CD4-positive, CD25-positive, alpha-beta regulatory T cell (primary cell): ENCODE measurements around the gene DENND2A. TPM values are rescaled to one million over a fixed set of nuclear protein-coding genes. Genes with fewer than 3 reads are reported as not detected.
A peak's percentile ranks its signal among the peaks of the same experiment; 100 is the strongest.
"Not testable (repeated sequence)": the region's sequence is repeated elsewhere in the genome, so short reads cannot be mapped to it uniquely, and the experiment has no call there.

Source experiments
- ATAC-seq, 2 donors: fragments of 150-1000 bp; cut with Tn5 transposase; one replicate each; pipeline ENCODE4 v1.10.0; 2021; ENCODE audit warnings: low read depth in 2 of 2, moderate number of reproducible peaks in 2 of 2, moderate library complexity in 1 of 2
- DNase-seq, 3 donors: peaks; one replicate each; pipeline versions ENCODE4 v3.0.0 to v3.0.0-alpha.2; 2012 to 2022; ENCODE audit warnings: mixed read lengths in 1 of 3
- H3K27ac ChIP-seq: one replicate; pipeline ENCODE4 v1.7.0; 2013; ENCODE audit warnings: mild to moderate bottlenecking, low read length; ENCODE audit not compliant: insufficient read depth, poor library complexity, severe bottlenecking
- H3K27me3 ChIP-seq: one replicate; pipeline ENCODE4 v1.7.0; 2013; ENCODE audit warnings: low read length; ENCODE audit not compliant: control insufficient read depth, insufficient read depth
- H3K36me3 ChIP-seq: one replicate; pipeline ENCODE4 v1.7.0; 2013; ENCODE audit warnings: mild to moderate bottlenecking, low read length, moderate library complexity; ENCODE audit not compliant: control insufficient read depth, insufficient read depth
- H3K4me1 ChIP-seq: 2 replicates; pipeline ENCODE4 v1.7.0; 2013; ENCODE audit warnings: mild to moderate bottlenecking, low read length; ENCODE audit not compliant: insufficient read depth, control insufficient read depth, poor library complexity, severe bottlenecking
- H3K4me3 ChIP-seq: one replicate; pipeline ENCODE4 v1.7.0; 2013; ENCODE audit warnings: low read depth, mild to moderate bottlenecking, low read length, moderate library complexity
- H3K9me3 ChIP-seq, 2 experiments: 1 replicate in 1 of 2; 2 replicates in 1 of 2; pipeline ENCODE4 v1.7.0; 2013; ENCODE audit warnings: low read length in 2 of 2, mild to moderate bottlenecking in 1 of 2, moderate library complexity in 1 of 2; ENCODE audit not compliant: control insufficient read depth in 2 of 2
- H3K27ac Mint-ChIP-seq, 3 donors: one replicate each; pipeline ENCODE4 v1.8.0; 2020 to 2022; ENCODE audit warnings: mild to moderate bottlenecking in 3 of 3, mixed read lengths in 3 of 3, moderate library complexity in 2 of 3
- H3K27me3 Mint-ChIP-seq: one replicate; pipeline ENCODE4 v1.8.0; 2022; ENCODE audit warnings: mild to moderate bottlenecking, mixed read lengths
- H3K36me3 Mint-ChIP-seq: one replicate; pipeline ENCODE4 v1.8.0; 2020; ENCODE audit warnings: mixed read lengths
- H3K4me1 Mint-ChIP-seq, 4 donors: one replicate each; pipeline ENCODE4 v1.8.0; 2020 to 2022; ENCODE audit warnings: mixed read lengths in 4 of 4, mild to moderate bottlenecking in 1 of 4
- H3K4me3 Mint-ChIP-seq, 4 donors: one replicate each; pipeline ENCODE4 v1.8.0; 2020 to 2022; ENCODE audit warnings: mild to moderate bottlenecking in 4 of 4, mixed read lengths in 4 of 4, moderate library complexity in 3 of 4
- H3K9me3 Mint-ChIP-seq, 7 donors: one replicate each; pipeline ENCODE4 v1.8.0; 2020 to 2022; ENCODE audit warnings: mixed read lengths in 7 of 7, mild to moderate bottlenecking in 3 of 7, moderate library complexity in 2 of 7
- polyA plus RNA-seq, 4 donors: library from polyadenylated mRNA; unstranded; fragments of 300-500 nt; fragmentation: Illumina TruSeq; gene quantifications; one replicate each; pipeline ENCODE4 v1.2.3, GENCODE V29; 2021
- total RNA-seq: library from RNA; stranded (reverse); gene quantifications from one replicate; pipeline ENCODE4 v1.2.3, GENCODE V29; 2022

DENND2A gene
- total and polyA plus RNA-seq, 5 donors from 2014 or later: not detected

DNA sequence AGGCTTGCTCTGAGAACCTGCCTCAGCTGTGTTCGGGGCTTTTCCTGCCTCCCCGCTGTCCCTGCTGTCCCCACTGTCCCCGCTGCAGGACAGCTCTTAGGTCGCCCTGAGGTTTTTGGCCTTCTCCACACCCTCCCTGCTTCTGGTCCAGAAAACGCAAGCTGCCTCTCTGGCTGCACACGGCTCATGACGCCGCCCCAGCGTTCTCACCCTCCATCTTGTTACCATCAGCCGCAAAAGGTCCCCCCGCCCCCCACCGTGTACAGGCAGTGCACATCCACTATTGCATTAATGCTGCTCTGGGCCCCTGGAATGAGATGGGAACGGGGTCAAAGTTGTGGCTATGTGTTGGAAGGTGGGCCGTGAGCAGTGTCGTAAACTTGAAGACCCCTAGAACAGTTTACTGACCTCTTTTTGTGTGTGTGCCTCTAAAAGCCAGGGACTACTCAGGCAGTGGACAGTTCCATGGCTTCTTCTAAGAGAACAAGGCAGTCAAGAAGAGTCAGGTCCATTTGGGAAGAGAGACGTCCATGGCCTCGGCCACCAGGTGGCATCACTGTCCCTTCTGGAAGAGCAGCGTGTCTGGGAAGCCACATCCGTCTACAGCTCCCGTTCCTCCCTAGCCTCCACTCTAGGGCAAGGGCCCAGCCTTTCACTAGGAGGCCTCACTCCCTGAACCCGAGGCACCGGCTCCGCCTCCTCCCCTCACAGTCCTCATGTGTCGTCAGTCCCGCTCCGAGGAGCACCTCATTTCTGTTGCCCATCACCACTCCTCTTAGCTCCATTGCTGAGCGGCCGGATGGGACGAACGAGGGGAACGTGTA lies 122.9 kb downstream of the DENND2A start:
- Histone ChIP-seq H3K36me3 (no peaks in the 10 kb centered on the region), H3K27me3 (no peaks in the 10 kb centered on the region), H3K9me3 (no peaks in the 10 kb centered on the region), H3K4me1 (no peaks in the 10 kb centered on the region), H3K4me3 (no peak overlapping the region), H3K27ac (no peak overlapping the region)
- ATAC-seq (peak in 1 of 2 donors; percentile 39), DNase-seq (peak; percentile 29 to 69 (median 44))
- no peaks in the 10 kb centered on the region for H3K36me3 Mint-ChIP-seq
- peaks cover 0 to 2% (median 0%) of the 10 kb centered on the region in 7 donors for H3K9me3 Mint-ChIP-seq
- H3K27ac Mint-ChIP-seq: no peak overlapping the region
- H3K4me3 Mint-ChIP-seq: no peak overlapping the region
- H3K4me1 Mint-ChIP-seq: peaks cover 0 to 4% (median 1%) of the 10 kb centered on the region in 4 donors
- H3K27me3 Mint-ChIP-seq: peaks cover 20% of the 10 kb centered on the region

- Histone ChIP-seq H3K4me1 (no peaks in the 10 kb centered on the region), H3K36me3 (no peaks in the 10 kb centered on the region), H3K9me3 (no peaks in the 10 kb centered on the region), H3K4me3 (no peak overlapping the region), H3K27me3 (no peaks in the 10 kb centered on the region), H3K27ac (no peak overlapping the region)
- Mint-ChIP-seq H3K27me3 (peaks cover 5% of the 10 kb centered on the region), H3K36me3 (no peaks in the 10 kb centered on the region), H3K4me1 (no peaks in the 10 kb centered on the region), H3K27ac (no peak overlapping the region), H3K9me3 (no peaks in the 10 kb centered on the region), H3K4me3 (no peak overlapping the region)
- no peak for DNase-seq
- ATAC-seq: no peak
These were observed 128.2 kb downstream of the DENND2A start for GRCh38 chr7:140512317-140513000.

- Mint-ChIP-seq H3K27ac (no peak overlapping the region), H3K4me1 (no peaks in the 10 kb centered on the region), H3K27me3 (no peaks in the 10 kb centered on the region), H3K36me3 (no peaks in the 10 kb centered on the region), H3K4me3 (no peak overlapping the region), H3K9me3 (no peaks in the 10 kb centered on the region)
- Histone ChIP-seq H3K27ac (no peak overlapping the region), H3K27me3 (no peaks in the 10 kb centered on the region), H3K36me3 (no peaks in the 10 kb centered on the region), H3K9me3 (no peaks in the 10 kb centered on the region), H3K4me1 (no peaks in the 10 kb centered on the region), H3K4me3 (no peak overlapping the region)
- no peak for ATAC-seq
- no peak for DNase-seq
These were observed 130.8 kb downstream of the DENND2A start for GRCh38 chr7:140509789-140510188.

DNA sequence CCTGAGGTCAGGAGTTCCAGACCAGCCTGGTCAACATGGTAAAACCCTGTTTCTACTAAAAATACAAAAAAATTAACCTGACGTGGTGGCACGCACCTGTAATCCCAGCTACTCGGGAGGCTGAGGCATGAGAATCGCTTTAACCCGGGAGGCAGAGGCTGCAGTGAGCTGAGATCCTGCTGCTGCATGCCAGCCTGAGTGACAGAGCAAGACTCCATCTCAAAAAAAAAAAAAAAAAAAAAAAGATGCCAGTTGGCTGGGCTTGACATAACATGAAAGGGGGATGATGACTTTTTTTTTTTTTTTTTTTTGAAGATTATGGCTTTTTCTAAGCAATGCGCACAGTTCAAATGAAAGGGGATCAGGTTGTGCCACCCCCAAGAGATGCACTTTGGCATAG lies 133.1 kb downstream of the DENND2A start:
- not testable (repeated sequence) for ATAC-seq, H3K4me3 ChIP-seq, H3K36me3 Mint-ChIP-seq, H3K27me3 ChIP-seq, H3K27me3 Mint-ChIP-seq, DNase-seq, H3K27ac ChIP-seq, H3K9me3 Mint-ChIP-seq, H3K9me3 ChIP-seq, H3K36me3 ChIP-seq, H3K4me1 ChIP-seq, H3K4me3 Mint-ChIP-seq, H3K4me1 Mint-ChIP-seq
- H3K27ac Mint-ChIP-seq: peak overlapping the region in 1 of 3 donors; percentile 64

DNA sequence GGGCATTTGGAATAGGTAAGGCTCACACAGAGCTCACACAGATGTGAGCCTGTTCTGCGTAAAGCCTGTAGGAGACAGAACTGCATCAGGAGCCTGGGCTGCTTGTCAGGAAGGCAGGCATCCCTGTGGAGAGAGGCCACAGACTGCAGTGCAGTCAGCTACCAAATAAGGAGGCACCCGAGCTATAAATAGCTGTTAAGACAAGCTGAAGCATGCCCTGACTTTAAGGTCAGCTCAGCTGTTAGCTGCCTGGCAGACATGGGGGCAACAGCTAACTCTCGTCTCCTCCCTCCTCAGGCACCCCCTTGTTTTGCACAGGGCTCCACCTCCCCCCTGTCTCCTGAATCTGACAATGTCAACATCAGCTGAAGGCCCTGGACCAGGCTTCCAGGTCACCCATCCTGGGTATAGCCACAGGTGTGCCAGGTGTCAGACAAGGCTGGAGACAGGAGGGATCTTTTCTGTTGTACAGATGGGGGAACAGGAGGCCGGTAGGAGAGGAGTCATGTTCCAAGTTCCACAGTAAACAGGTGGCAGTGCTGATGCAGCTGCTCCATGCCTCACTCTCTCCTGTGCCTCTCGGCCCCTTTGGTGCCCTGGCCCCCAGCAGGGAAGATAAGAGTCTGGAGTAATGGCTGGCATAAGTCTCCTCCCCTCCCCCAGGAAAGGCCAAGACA lies 133.7 kb downstream of the DENND2A start:
- no peaks in the 10 kb centered on the region for H3K36me3 ChIP-seq
- no peak overlapping the region for H3K27ac ChIP-seq
- H3K9me3 ChIP-seq: no peaks in the 10 kb centered on the region
- Mint-ChIP-seq H3K4me3 (no peak overlapping the region), H3K4me1 (no peaks in the 10 kb centered on the region), H3K27me3 (no peaks in the 10 kb centered on the region), H3K9me3 (no peaks in the 10 kb centered on the region), H3K36me3 (no peaks in the 10 kb centered on the region), H3K27ac (no peak overlapping the region)
- no peak overlapping the region for H3K4me3 ChIP-seq
- H3K27me3 ChIP-seq: no peaks in the 10 kb centered on the region
- no peaks in the 10 kb centered on the region for H3K4me1 ChIP-seq
- DNase-seq: no peak
- ATAC-seq: no peak

DNA sequence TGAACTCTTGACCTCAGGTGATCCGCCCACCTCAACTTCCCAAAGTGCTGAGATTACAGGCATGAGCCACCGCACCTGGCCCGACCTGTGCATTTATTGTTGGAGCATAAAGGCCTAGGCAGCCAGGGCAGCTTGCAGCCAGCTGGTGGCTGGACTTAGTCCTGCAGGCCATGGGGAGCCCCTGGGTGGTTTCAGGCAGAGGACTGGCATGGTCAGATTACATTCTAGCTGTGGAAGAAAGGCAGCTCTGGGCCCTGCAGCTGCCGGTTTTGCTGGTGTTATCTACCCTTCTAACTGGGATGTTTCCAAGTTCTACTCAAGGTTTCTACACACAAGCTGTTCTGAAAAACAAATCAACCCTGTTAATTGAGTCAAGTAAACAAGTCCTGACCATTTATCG lies 138.6 kb downstream of the DENND2A start:
- ATAC-seq (no peak), DNase-seq (no peak)
- Mint-ChIP-seq H3K36me3 (no peaks in the 10 kb centered on the region), H3K4me3 (peak overlapping the region in 1 of 4 donors; percentile 58), H3K27ac (no peak overlapping the region), H3K9me3 (no peaks in the 10 kb centered on the region), H3K4me1 (no peaks in the 10 kb centered on the region), H3K27me3 (no peaks in the 10 kb centered on the region)
- Histone ChIP-seq H3K36me3 (no peaks in the 10 kb centered on the region), H3K27me3 (no peaks in the 10 kb centered on the region), H3K9me3 (no peaks in the 10 kb centered on the region), H3K27ac (no peak overlapping the region), H3K4me3 (no peak overlapping the region), H3K4me1 (no peaks in the 10 kb centered on the region)

GRCh38 chr7:140497807-140498206 lies 142.8 kb downstream of the DENND2A start:
- not testable (repeated sequence) for H3K36me3 Mint-ChIP-seq, H3K27me3 Mint-ChIP-seq, H3K4me1 ChIP-seq, DNase-seq, H3K36me3 ChIP-seq, H3K9me3 Mint-ChIP-seq, H3K4me1 Mint-ChIP-seq, H3K27ac ChIP-seq, ATAC-seq, H3K9me3 ChIP-seq, H3K4me3 ChIP-seq, H3K27me3 ChIP-seq, H3K27ac Mint-ChIP-seq, H3K4me3 Mint-ChIP-seq
